ENCODE data around the gene TNFSF9.

TNFSF9 gene

GRCh38 chr19:6571167-6571566 lies 40.3 kb downstream of the TNFSF9 start:
- TF ChIP-seq CTCF (IDR thresholded peaks at IDR 0.05), result no peak
- H3K27me3 Mint-ChIP-seq (ENCODE audit: low read depth, poor library complexity), result peaks cover 10% of the 10 kb centered on the region
- H3K36me3 Mint-ChIP-seq (ENCODE audit: low read depth), result no peaks in the 10 kb centered on the region
- H3K9me3 Mint-ChIP-seq, result peaks cover 38% of the 10 kb centered on the region
- H3K4me1 Mint-ChIP-seq, result no peaks in the 10 kb centered on the region
- H3K27ac Mint-ChIP-seq, result no peak overlapping the region
- no peak for DNase-seq
- no peak overlapping the region for H3K4me3 Mint-ChIP-seq

GRCh38 chr19:6572217-6572616 lies 41.4 kb downstream of the TNFSF9 start:
- H3K27ac Mint-ChIP-seq, result no peak overlapping the region
- DNase-seq, result no peak

GRCh38 chr19:6573350-6573749 lies 42.5 kb downstream of the TNFSF9 start:
- TF ChIP-seq CTCF (IDR thresholded peaks at IDR 0.05), result no peak
- no peaks in the 10 kb centered on the region for H3K4me1 Mint-ChIP-seq
- no peak for DNase-seq
- H3K27ac Mint-ChIP-seq, result no peak overlapping the region
- H3K36me3 Mint-ChIP-seq (ENCODE audit: low read depth), result no peaks in the 10 kb centered on the region
- H3K27me3 Mint-ChIP-seq (ENCODE audit: low read depth, poor library complexity), result peaks cover 13% of the 10 kb centered on the region
- peaks cover 25% of the 10 kb centered on the region for H3K9me3 Mint-ChIP-seq
- no peak overlapping the region for H3K4me3 Mint-ChIP-seq

More at GRCh38 chr19:6572217-6572616, 41.4 kb downstream of the TNFSF9 start:
- H3K4me1 Mint-ChIP-seq, result no peaks in the 10 kb centered on the region
- peaks cover 10% of the 10 kb centered on the region for H3K27me3 Mint-ChIP-seq (ENCODE audit: low read depth, poor library complexity)
- peaks cover 31% of the 10 kb centered on the region for H3K9me3 Mint-ChIP-seq
- TF ChIP-seq CTCF (IDR thresholded peaks at IDR 0.05), result no peak
- no peaks in the 10 kb centered on the region for H3K36me3 Mint-ChIP-seq (ENCODE audit: low read depth)
- H3K4me3 Mint-ChIP-seq, result no peak overlapping the region

GRCh38 chr19:6576869-6577475 lies 46.1 kb downstream of the TNFSF9 start:
- H3K36me3 Mint-ChIP-seq (ENCODE audit: low read depth), result no peaks in the 10 kb centered on the region
- no peaks in the 10 kb centered on the region for H3K4me1 Mint-ChIP-seq
- no peak overlapping the region for H3K4me3 Mint-ChIP-seq
- TF ChIP-seq CTCF (IDR thresholded peaks at IDR 0.05), result no peak
- peaks cover 22% of the 10 kb centered on the region for H3K9me3 Mint-ChIP-seq
- H3K27me3 Mint-ChIP-seq (ENCODE audit: low read depth, poor library complexity), result peaks cover 23% of the 10 kb centered on the region
- H3K27ac Mint-ChIP-seq, result no peak overlapping the region
- no peak for DNase-seq

GRCh38 chr19:6577476-6578125 lies 46.8 kb downstream of the TNFSF9 start:
- DNase-seq, result no peak

More at GRCh38 chr19:6577476-6578125, 46.8 kb downstream of the TNFSF9 start:
- Mint-ChIP-seq H3K9me3 (peaks cover 21% of the 10 kb centered on the region), H3K4me3 (no peak overlapping the region), H3K36me3 (ENCODE audit: low read depth) (no peaks in the 10 kb centered on the region), H3K4me1 (no peaks in the 10 kb centered on the region), H3K27ac (no peak overlapping the region), H3K27me3 (ENCODE audit: low read depth, poor library complexity) (peaks cover 23% of the 10 kb centered on the region)
- TF ChIP-seq CTCF (IDR thresholded peaks at IDR 0.05), result no peak
